Measurements from ENCODE around the gene RXYLT1.
"Not testable (repeated sequence)": the region's sequence is repeated elsewhere in the genome, so short reads cannot be mapped to it uniquely, and the experiment has no call there.

Gene RXYLT1

GRCh38 chr12:63805704-63806672, 26.3 kb downstream of the RXYLT1 start:
- DNase-seq = no peak

- no peak for DNase-seq
Measured at GRCh38 chr12:63808631-63809030, 28.9 kb downstream of the RXYLT1 start.

- DNase-seq = no peak
Measured at GRCh38 chr12:63809566-63809965, 29.9 kb downstream of the RXYLT1 start.

- DNase-seq = no peak
Measured at GRCh38 chr12:63811334-63811733, 31.6 kb downstream of the RXYLT1 start.

- DNase-seq = no peak
Measured at GRCh38 chr12:63811755-63812154, 32.0 kb downstream of the RXYLT1 start.

GRCh38 chr12:63814146-63814772, 34.5 kb downstream of the RXYLT1 start:
- no peak for DNase-seq

GRCh38 chr12:63815482-63815852, 35.8 kb downstream of the RXYLT1 start:
- DNase-seq = no peak

- no peak for DNase-seq
Measured at GRCh38 chr12:63816031-63816430, 36.3 kb downstream of the RXYLT1 start.

- no peak for DNase-seq
Measured at GRCh38 chr12:63820427-63820826, 40.7 kb downstream of the RXYLT1 start.

- DNase-seq = no peak
Measured at GRCh38 chr12:63821781-63822251, 42.1 kb downstream of the RXYLT1 start.

- DNase-seq = no peak
Measured at GRCh38 chr12:63822352-63822751, 42.6 kb downstream of the RXYLT1 start.

- DNase-seq = no peak
Measured at GRCh38 chr12:63823040-63823439, 43.3 kb downstream of the RXYLT1 start.

GRCh38 chr12:63826006-63826585, 46.4 kb downstream of the RXYLT1 start:
- peak; percentile 70 for DNase-seq

- no peak for DNase-seq
Measured at GRCh38 chr12:63828867-63829266, 49.2 kb downstream of the RXYLT1 start.

- no peak for DNase-seq
Measured at GRCh38 chr12:63836046-63836445, 56.3 kb downstream of the RXYLT1 start.

- no peak for DNase-seq
Measured at GRCh38 chr12:63836936-63837335, 57.2 kb downstream of the RXYLT1 start.

- no peak for DNase-seq
Measured at GRCh38 chr12:63838411-63838810, 58.7 kb downstream of the RXYLT1 start.

- no peak for DNase-seq
Measured at GRCh38 chr12:63841011-63841410, 61.3 kb downstream of the RXYLT1 start.

GRCh38 chr12:63841571-63841970, 61.9 kb downstream of the RXYLT1 start:
- DNase-seq = peak; percentile 25

- not testable (repeated sequence) for DNase-seq
Measured at GRCh38 chr12:63842750-63843149, 63.0 kb downstream of the RXYLT1 start.

GRCh38 chr12:63843254-63843720, 63.6 kb downstream of the RXYLT1 start:
- DNase-seq = no peak

GRCh38 chr12:63843721-63844390, 64.1 kb downstream of the RXYLT1 start:
- DNase-seq = peak; percentile 96

All from NCI-H82 (cell line).